GM12878 (cell line): Measurements from ENCODE around the gene CALHM3. TPM values are rescaled to one million over a fixed set of nuclear protein-coding genes. Genes with fewer than 3 reads are reported as not detected.

Source experiments
- ATF3 ChIP-seq: IDR thresholded peaks from 2 replicates; pipeline ENCODE4 v1.6.1; 2011; ENCODE audit warnings: low read depth, mild to moderate bottlenecking, low read length, moderate library complexity, borderline replicate concordance; ENCODE audit errors: extremely low read depth
- BCL3 ChIP-seq: IDR thresholded peaks from 2 replicates; pipeline ENCODE4 v1.6.1; 2011; ENCODE audit warnings: borderline replicate concordance, low read depth, mild to moderate bottlenecking, moderate library complexity, low read length; ENCODE audit not compliant: insufficient read depth, poor library complexity, severe bottlenecking
- CBFB ChIP-seq: IDR thresholded peaks from 2 replicates; pipeline ENCODE4 v1.6.1; 2016; ENCODE audit warnings: antibody characterized with exemption, low read depth
- CREM ChIP-seq: IDR thresholded peaks from 2 replicates; pipeline ENCODE4 v1.6.1; 2014; ENCODE audit warnings: antibody characterized with exemption, low read depth
- ELK1 ChIP-seq: IDR thresholded peaks from 2 replicates; pipeline ENCODE4 v1.6.1; 2012; ENCODE audit warnings: low read depth, low read length, improper control_type of control experiment
- ETV6 ChIP-seq, 2 experiments: fragments of 450-650 bp in 1 of 2; IDR thresholded peaks in 1 of 2; conservative IDR thresholded peaks in 1 of 2; 2 replicates each; pipeline ENCODE4 v1.6.1; 2014; ENCODE audit warnings: antibody characterized with exemption in 1 of 2, borderline replicate concordance in 1 of 2, low read depth in 1 of 2, mild to moderate bottlenecking in 1 of 2, moderate library complexity in 1 of 2
- FOXK2 ChIP-seq: fragments of 450-650 bp; IDR thresholded peaks from 2 replicates; pipeline ENCODE4 v1.6.1; 2017; ENCODE audit warnings: mild to moderate bottlenecking, moderate library complexity
- HDAC6 ChIP-seq: fragments of 200-600 bp; sonication (generic); IDR thresholded peaks from one replicate; pipeline ENCODE4 v1.8.0; 2017; ENCODE audit warnings: antibody characterized with exemption; ENCODE audit not compliant: unreplicated experiment
- HSF1 ChIP-seq: fragments of 150-350 bp; IDR thresholded peaks from 2 replicates; pipeline ENCODE4 v1.6.1; 2014; ENCODE audit warnings: mild to moderate bottlenecking, low read depth, low read length
- IKZF1 ChIP-seq: fragments of 450-650 bp; conservative IDR thresholded peaks from 2 replicates; pipeline ENCODE4 v1.6.1; 2017; ENCODE audit warnings: antibody characterized with exemption, mild to moderate bottlenecking
- MAX ChIP-seq: IDR thresholded peaks from 2 replicates; pipeline ENCODE4 v1.6.1; 2012; ENCODE audit warnings: low read depth, low read length, improper control_type of control experiment
- NBN ChIP-seq: fragments of 450-650 bp; IDR thresholded peaks from 2 replicates; pipeline ENCODE4 v1.6.1; 2016
- NR2F1 ChIP-seq: fragments of 450-650 bp; conservative IDR thresholded peaks from 2 replicates; pipeline ENCODE4 v1.6.1; 2017; ENCODE audit warnings: mild to moderate bottlenecking
- PAX5 ChIP-seq: IDR thresholded peaks from 2 replicates; pipeline ENCODE4 v1.6.1; 2011; ENCODE audit warnings: low read depth, low read length, borderline replicate concordance
- POLR2A ChIP-seq: IDR thresholded peaks from 2 replicates; pipeline ENCODE4 v1.6.1; 2011; ENCODE audit warnings: low read depth, mild to moderate bottlenecking, low read length
- POLR2AphosphoS2 ChIP-seq: IDR thresholded peaks from 2 replicates; pipeline ENCODE4 v1.6.1; 2011; ENCODE audit warnings: low read depth, mild to moderate bottlenecking, low read length, improper control_type of control experiment, moderate library complexity
- POU2F2 ChIP-seq: IDR thresholded peaks from 3 replicates; pipeline ENCODE4 v1.6.1; 2011; ENCODE audit warnings: low read depth, mild to moderate bottlenecking, low read length, borderline replicate concordance
- RCOR1 ChIP-seq: conservative IDR thresholded peaks from 2 replicates; pipeline ENCODE4 v1.6.1; 2012; ENCODE audit warnings: low read depth, low read length, improper control_type of control experiment
- RELB ChIP-seq: fragments of 450-650 bp; IDR thresholded peaks from 2 replicates; pipeline ENCODE4 v1.6.1; 2017; ENCODE audit warnings: low read depth, mild to moderate bottlenecking, moderate library complexity
- SMAD1 ChIP-seq: fragments of 450-650 bp; IDR thresholded peaks from 2 replicates; pipeline ENCODE4 v1.6.1; 2018; ENCODE audit warnings: mild to moderate bottlenecking, low read depth; ENCODE audit not compliant: partially characterized antibody
- SMC3 ChIP-seq: IDR thresholded peaks from 2 replicates; pipeline ENCODE4 v1.6.1; 2011; ENCODE audit warnings: low read length, improper control_type of control experiment, borderline replicate concordance
- SP1 ChIP-seq: IDR thresholded peaks from one replicate; pipeline ENCODE4 v1.6.1; 2011; ENCODE audit warnings: low read depth, low read length
- SREBF2 ChIP-seq: IDR thresholded peaks from 2 replicates; pipeline ENCODE4 v1.6.1; 2012; ENCODE audit warnings: mild to moderate bottlenecking, low read length
- WRNIP1 ChIP-seq: IDR thresholded peaks from 2 replicates; pipeline ENCODE4 v1.6.1; 2011; ENCODE audit warnings: low read depth, low read length, improper control_type of control experiment, borderline replicate concordance
- ZNF207 ChIP-seq: fragments of 450-650 bp; IDR thresholded peaks from 2 replicates; pipeline ENCODE4 v1.6.1; 2014; ENCODE audit warnings: antibody characterized with exemption, mild to moderate bottlenecking, borderline replicate concordance
- ZNF274 ChIP-seq: IDR thresholded peaks from one replicate; pipeline ENCODE4 v1.8.0; 2011; ENCODE audit not compliant: insufficient read length, insufficient read depth
- ZNF622 ChIP-seq: fragments of 450-650 bp; IDR thresholded peaks from 2 replicates; pipeline ENCODE4 v1.6.1; 2017; ENCODE audit warnings: mild to moderate bottlenecking, inconsistent platforms
- polyA plus RNA-seq, 11 experiments: library from polyadenylated mRNA; depleted of rRNA in 4 of 11; unstranded in 6 of 11; stranded (reverse) in 5 of 11; fragments of >200 nt; fragmentation: Nextera tagmentation in 4 of 11; fragmentation: Illumina TruSeq in 1 of 11; extraction: Ambion mirVana in 4 of 11; extraction: Trizol in 1 of 11; gene quantifications; 1 replicate in 1 of 11; 2 replicates in 10 of 11; pipeline versions ENCODE4 v1.2.1 to v1.2.3, GENCODE V29; 2011 to 2016; ENCODE audit warnings: inconsistent platforms in 2 of 11, missing spikeins in 2 of 11, low read depth in 1 of 11
- total RNA-seq, 4 experiments: library from RNA; depleted of rRNA in 3 of 4; stranded (reverse); fragments of >200 nt in 3 of 4; fragmentation: Illumina TruSeq in 1 of 4; extraction: Trizol in 1 of 4; gene quantifications; 2 replicates each; pipeline versions ENCODE4 v1.2.1 to v1.2.3, GENCODE V29; 2013 to 2021

CALHM3 gene
- total and polyA plus RNA-seq, 10 of the 15 experiments (the other 5 are each of a cell fraction or from before 2014, with no cell fraction given) = 0.03 to 0.42 (median 0.11) TPM; not detected in 5

- TF ChIP-seq MAX (no peak), WRNIP1 (no peak), FOXK2 (no peak), BCL3 (no peak), ZNF622 (no peak), ATF3 (no peak), HSF1 (no peak), ELK1 (no peak), RCOR1 (no peak), ZNF274 (no peak), SMC3 (no peak), SP1 (no peak), RELB (peak; percentile 17; the same call in 1 of the 2 replicates), CBFB (peak; percentile 56; the same call in 1 of the 2 replicates), IKZF1 (peak; percentile 67; the same call in 1 of the 2 replicates), POLR2A (no peak), SMAD1 (no peak), HDAC6 (no peak), NBN (no peak), SREBF2 (no peak), POLR2AphosphoS2 (no peak), CREM (no peak), POU2F2 (no peak), ZNF207 (no peak), NR2F1 (peak; percentile 76), ETV6 (conservative IDR thresholded peaks at IDR 0.05 in 1 of 2, IDR thresholded peaks at IDR 0.05 in 1 of 2; ENCODE audit: borderline replicate concordance in 1 of 2, low read depth in 1 of 2) (no peak), PAX5 (no peak)
These were observed 25.2 kb upstream of the CALHM3 start (continued) for GRCh38 chr10:103504181-103504783.
